HEK293 (cell line): ENCODE data around the gene SH3BP5L.

Experiments used
- CTCF ChIP-seq: fragments of 450-650 bp; formaldehyde crosslinking; IDR thresholded peaks from 2 replicates; pipeline ENCODE4 v1.5.1; 2016; ENCODE audit warnings: missing biosample characterization, missing genetic modification characterization
- ELK4 ChIP-seq: IDR thresholded peaks from 2 replicates; pipeline ENCODE4 v1.6.1; 2011; ENCODE audit warnings: mild to moderate bottlenecking, low read depth, low read length, borderline replicate concordance
- GLI2 ChIP-seq: fragments of 450-650 bp; formaldehyde crosslinking; IDR thresholded peaks from 2 replicates; pipeline ENCODE4; 2017; ENCODE audit warnings: missing biosample characterization, missing genetic modification characterization, low read depth, borderline replicate concordance
- REST ChIP-seq: fragments of 450-650 bp; formaldehyde crosslinking; IDR thresholded peaks from 2 replicates; pipeline ENCODE4 v1.5.1; 2016; ENCODE audit warnings: missing biosample characterization, missing genetic modification characterization
- WT1 ChIP-seq: fragments of 450-650 bp; formaldehyde crosslinking; IDR thresholded peaks from 2 replicates; pipeline ENCODE4 v1.5.1; 2016; ENCODE audit warnings: missing biosample characterization, missing genetic modification characterization
- ZNF121 ChIP-seq: fragments of 450-650 bp; formaldehyde crosslinking; IDR thresholded peaks from 2 replicates; pipeline ENCODE4 v1.5.1; 2016; ENCODE audit warnings: missing biosample characterization, missing genetic modification characterization
- ZNF133 ChIP-seq: fragments of 450-650 bp; formaldehyde crosslinking; IDR thresholded peaks from 2 replicates; pipeline ENCODE4 v1.5.1; 2016; ENCODE audit warnings: missing biosample characterization, missing genetic modification characterization
- ZNF140 ChIP-seq: fragments of 450-650 bp; formaldehyde crosslinking; IDR thresholded peaks from 2 replicates; pipeline ENCODE4 v1.5.1; 2016; ENCODE audit warnings: missing biosample characterization, missing genetic modification characterization
- ZNF292 ChIP-seq: fragments of 450-650 bp; formaldehyde crosslinking; IDR thresholded peaks from 2 replicates; pipeline ENCODE4 v1.5.1; 2016; ENCODE audit warnings: low read depth, missing biosample characterization, missing genetic modification characterization, borderline replicate concordance
- ZNF416 ChIP-seq: fragments of 450-650 bp; formaldehyde crosslinking; IDR thresholded peaks from 2 replicates; pipeline ENCODE4 v1.5.1; 2016; ENCODE audit warnings: missing biosample characterization, missing genetic modification characterization
- ZNF423 ChIP-seq: fragments of 450-650 bp; formaldehyde crosslinking; IDR thresholded peaks from 2 replicates; pipeline ENCODE4 v1.5.1; 2016; ENCODE audit warnings: missing biosample characterization, missing genetic modification characterization
- ZNF777 ChIP-seq: fragments of 450-650 bp; formaldehyde crosslinking; IDR thresholded peaks from 2 replicates; pipeline ENCODE4 v1.5.1; 2017; ENCODE audit warnings: missing biosample characterization, missing genetic modification characterization, borderline replicate concordance
- ZNF843 ChIP-seq: fragments of 450-650 bp; formaldehyde crosslinking; IDR thresholded peaks from 2 replicates; pipeline ENCODE4 v1.5.1; 2016; ENCODE audit warnings: missing biosample characterization, missing genetic modification characterization

GRCh38 chr1:248851390-248851789, 25.7 kb upstream of the SH3BP5L start:
- TF ChIP-seq CTCF (no peak), ZNF121 (tag by site-specific recombination) (no peak), ZNF777 (tag by site-specific recombination) (no peak), REST (no peak), WT1 (no peak), ZNF140 (tag by site-specific recombination) (no peak), ZNF423 (tag by site-specific recombination) (no peak), GLI2 (tag by site-specific recombination) (no peak), ZNF843 (tag by site-specific recombination) (no peak), ZNF133 (tag by site-specific recombination) (no peak), ZNF292 (no peak), ZNF416 (no peak), ELK4 (no peak)
